ENCODE results near the gene ROR1.

ROR1 gene

DNA sequence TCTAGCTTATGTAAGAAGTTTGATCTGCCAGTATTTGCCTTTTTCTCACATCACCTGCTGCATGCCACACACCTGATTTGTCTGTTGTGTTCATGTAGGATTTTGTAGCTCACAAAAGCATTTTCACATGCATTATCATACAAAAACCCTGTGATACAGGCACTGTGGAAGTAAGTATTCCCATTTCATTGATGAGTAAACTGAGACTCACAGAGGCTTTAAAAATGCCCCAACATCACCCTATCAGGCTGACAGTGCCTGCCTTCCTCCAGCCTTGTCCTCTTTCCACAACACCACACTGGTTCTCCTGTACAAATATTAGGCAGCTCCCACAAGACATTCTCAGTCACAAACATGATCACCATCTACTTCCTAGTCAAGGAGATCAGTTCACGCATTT lies 343.7 kb downstream of the ROR1 start:
- DNase-seq, result no peak

GRCh38 chr1:64121766-64122385 lies 348.1 kb downstream of the ROR1 start:
- peak; percentile 18 for DNase-seq

GRCh38 chr1:64122588-64122987 lies 348.8 kb downstream of the ROR1 start:
- DNase-seq, result no peak

GRCh38 chr1:64124704-64125440 lies 351.1 kb downstream of the ROR1 start:
- DNase-seq, result no peak

- DNase-seq, result no peak
These were observed 352.8 kb downstream of the ROR1 start for GRCh38 chr1:64126581-64126980.

GRCh38 chr1:64127297-64127696 lies 353.5 kb downstream of the ROR1 start:
- no peak for DNase-seq

- DNase-seq, result no peak
These were observed 355.9 kb downstream of the ROR1 start for GRCh38 chr1:64129701-64130100.

DNA sequence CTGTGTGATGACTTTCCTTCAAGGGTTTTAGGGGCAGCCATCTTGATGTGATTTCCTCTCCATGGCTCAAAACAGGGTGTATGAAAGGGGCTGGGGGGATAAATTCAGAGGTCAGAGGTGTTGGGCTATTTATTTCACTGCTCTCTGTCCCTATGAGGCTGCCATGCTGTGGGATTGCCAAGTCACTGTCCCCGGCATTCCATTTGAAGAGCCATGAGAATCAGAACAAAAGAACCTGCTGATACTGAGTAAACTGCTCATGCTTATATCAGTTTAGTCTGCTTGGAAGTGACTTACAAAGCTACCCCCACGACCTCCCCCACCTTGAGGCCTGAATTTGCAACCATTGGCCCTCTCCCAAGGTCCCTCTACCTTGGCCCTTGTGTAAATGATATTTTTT lies 357.3 kb downstream of the ROR1 start:
- no peak for DNase-seq

DNA sequence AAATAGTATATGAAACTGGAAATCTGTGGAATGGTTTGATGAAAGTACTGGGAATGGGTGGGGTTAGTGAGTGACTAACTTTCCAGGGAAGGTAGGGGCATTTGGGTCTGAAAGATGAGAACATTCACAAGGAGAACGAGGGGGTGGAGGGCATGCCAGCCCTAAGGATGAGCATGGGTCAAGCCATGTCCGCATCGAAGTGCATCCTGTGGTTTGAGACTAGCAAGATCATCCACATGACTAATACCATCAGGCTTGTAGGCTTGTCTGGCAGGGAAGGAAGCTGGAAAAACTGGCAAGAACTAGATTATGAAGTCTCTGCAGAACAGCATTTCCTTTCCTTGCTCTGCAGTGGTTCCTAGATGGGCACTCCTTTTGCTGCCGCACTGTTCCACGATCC lies 359.2 kb downstream of the ROR1 start:
- no peak for DNase-seq

DNA sequence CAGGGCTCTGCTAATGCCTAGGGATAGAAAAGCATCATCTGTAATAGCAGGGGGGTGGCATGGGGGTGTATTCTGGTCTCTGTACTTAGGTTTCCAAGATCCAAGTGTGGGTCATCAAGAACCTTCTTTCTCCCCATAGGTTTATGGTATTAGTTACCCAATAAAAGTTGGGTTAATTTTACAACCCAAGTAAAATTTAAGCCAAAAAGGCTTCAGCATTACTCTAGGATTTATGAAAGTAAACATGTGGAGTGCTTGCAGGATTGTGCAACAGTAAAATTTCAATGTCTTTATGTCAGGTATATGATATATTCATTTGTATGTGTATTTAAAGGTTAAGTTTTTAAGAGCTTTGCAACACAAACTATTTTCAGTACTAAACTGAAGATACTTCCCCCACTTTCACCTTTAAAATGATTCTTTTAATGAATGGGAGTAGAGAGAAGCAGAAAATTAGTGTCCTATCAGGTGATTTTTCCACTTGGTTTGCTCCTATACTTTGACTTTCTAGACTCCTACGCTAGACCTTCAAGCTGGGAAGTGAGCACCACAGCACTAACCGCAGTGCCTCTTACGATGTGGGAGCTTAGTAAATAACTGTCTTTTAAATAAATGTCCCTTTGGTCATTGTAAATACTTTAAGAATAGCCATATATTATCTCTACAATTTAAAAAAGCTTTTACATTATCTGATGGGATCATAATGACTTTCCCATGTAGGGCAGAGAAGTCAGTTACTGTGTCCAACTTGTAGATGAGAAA lies 361.8 kb downstream of the ROR1 start:
- DNase-seq, result no peak

DNA sequence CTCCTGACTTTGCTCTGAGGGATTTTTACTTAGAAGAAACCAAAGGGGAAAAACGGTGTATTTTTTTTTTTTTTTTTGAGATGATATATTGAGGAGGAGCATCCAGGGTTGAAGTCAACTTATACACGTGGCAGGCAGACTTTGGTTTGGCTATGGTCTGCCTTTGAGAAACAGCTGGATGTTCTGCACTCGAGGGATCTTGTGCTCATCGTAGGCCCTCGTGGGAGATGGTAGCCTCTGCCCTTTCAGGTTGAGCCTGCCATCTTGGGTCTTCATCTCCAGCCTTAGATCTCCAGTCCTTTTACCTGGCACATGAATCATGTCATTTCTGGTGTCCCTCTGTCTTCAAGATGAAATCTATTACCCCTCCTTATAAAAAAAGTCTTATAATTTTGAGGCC lies 362.5 kb downstream of the ROR1 start:
- DNase-seq, result no peak

DNA sequence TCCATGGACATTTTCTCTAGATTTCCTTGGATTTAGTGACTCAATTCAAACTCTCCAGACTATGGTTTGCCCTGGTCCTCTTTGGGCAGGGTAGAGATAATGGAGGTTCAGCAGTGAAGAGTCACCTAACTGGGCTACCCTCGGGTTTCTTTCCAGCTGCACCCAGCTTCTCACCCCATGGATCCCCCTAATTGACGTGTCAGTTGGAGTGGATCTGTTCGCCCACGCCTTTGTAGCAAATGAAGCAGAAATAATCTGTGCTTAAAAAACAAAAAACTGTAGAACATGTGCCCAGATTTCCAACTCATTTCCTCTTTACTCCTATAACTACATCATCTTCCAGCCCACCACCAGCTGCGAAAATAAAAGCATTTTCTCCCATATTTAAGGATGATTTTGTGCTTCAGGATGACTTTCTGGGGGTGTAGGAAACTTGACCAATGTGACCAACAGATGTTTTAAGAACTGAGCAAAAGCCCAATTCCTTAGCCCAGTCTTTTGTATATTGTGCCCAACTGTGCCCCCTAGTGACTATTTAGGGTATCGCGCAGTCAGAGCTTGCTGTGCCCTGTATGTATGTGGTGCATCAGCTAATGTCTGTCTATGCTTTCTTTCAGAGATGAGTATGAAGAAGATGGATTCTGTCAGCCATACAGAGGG lies 363.1 kb downstream of the ROR1 start:
- peak; percentile 9 for DNase-seq

- no peak for DNase-seq
These were observed 363.6 kb downstream of the ROR1 start for GRCh38 chr1:64137412-64137803.

DNA sequence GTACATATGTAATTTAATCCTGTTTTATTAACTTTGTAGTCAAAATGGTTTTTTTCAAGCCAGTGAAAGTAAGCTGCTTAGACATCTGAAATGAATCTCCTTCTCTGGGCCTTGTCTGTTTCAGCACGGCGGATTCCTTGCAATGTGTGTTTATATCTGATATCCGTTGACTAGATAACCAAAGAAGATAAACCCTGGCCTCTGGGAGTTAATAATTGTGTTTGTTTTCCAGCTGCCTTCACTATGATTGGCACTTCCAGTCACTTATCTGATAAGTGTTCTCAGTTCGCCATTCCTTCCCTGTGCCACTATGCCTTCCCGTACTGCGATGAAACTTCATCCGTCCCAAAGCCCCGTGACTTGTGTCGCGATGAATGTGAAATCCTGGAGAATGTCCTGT lies 366.1 kb downstream of the ROR1 start:
- DNase-seq, result no peak

- DNase-seq, result no peak
These were observed 366.8 kb downstream of the ROR1 start for GRCh38 chr1:64140596-64140995.

DNA sequence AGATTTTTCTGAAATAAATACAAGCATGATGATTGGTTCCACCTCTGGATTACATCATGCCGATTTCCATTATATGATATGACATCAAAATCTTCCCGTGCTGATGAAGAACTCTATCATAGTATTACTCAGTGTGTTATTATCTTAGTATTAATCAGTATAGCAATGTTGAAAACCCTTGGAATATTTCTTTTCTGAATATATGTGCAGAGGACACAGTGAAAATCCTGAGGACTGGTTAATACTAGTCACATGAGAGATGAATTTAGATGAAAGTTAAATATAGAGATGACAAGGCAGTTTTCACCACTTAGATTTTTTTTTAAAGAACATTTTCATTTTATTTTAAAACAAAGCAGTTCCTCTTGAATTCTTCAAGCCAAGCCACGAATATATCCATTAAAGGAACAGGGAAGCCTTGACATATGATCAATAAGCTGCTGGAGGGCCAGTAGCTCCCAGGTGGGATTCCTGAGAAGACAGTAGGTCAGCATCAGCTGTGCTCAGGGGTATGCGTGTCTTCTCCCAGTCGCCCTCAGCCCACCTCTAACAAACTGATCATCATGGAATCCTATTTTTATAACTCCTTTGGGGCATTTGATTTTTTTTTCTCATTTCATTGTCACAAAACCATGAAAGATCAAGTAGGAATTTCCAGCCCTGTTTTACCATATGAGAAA lies 373.4 kb downstream of the ROR1 start:
- DNase-seq, result no peak

DNA sequence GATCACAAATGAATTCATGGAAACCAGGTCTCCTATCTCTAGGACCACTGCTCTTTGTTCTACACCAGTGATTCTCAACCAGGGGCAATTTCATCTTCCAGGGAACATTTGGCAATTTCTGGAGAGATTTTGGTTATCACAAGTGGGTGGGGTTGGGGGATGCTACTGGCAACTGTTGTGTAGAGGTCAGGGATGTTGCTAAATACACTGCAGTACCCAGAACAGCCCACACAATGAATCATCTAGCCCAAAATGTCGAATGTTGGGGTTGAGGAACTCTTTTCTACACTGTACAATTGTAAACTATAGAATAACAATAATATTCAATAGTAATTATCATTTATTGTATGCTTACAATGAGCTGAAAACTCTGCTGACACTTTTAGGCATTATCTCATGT lies 373.9 kb downstream of the ROR1 start:
- DNase-seq, result no peak

- DNase-seq, result no peak
These were observed 376.4 kb downstream of the ROR1 start for GRCh38 chr1:64150266-64150665.

GRCh38 chr1:64150729-64151230 lies 377.0 kb downstream of the ROR1 start:
- no peak for DNase-seq

DNA sequence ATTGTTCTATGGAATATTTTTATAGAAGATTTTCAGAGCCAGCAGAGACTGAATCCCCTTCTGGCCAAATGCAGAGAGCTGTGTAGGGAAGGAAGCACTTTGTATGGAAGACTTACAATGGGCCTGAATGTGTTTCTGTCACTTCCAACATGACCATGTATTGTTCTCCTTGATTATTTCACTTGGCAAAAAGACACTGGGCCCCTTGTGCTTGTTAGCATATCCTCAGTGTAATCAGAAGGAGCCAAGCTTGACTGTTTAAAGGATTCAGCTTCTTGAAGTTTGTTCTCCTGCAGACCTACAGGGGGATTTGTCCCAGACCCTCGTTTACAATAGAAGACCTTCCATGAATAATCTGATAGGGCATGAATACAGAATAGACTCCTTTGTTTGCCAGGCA lies 381.5 kb downstream of the ROR1 start:
- DNase-seq, result no peak

DNA sequence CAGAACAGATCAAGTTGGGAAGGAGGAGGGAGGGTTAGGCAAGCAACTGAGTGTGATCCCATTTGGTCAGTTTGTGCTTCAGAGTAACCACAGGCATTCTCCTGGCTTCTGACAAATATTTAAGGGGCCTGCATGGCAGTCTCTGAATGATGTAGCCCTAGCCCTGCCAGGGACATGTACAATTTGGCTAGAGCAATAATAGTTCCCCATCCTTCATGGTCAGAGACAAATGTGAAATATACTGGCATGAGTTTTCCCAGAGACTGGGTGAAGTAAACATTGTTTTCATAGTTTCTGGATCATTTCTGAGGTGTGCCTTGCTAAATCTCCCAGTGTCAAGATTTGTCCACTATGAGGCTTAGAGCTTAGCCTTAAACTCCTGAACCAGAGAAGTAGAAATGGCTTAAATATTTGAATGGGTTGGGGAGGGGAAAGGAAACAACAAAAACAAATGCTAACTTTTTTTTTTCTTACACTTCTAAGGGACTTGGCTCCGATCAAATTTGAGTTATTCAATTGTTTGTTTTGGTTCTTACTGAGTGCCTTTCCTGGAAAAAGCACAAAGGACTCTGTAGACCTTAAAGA lies 387.6 kb downstream of the ROR1 start:
- DNase-seq, result no peak

GRCh38 chr1:64162151-64162550 lies 388.3 kb downstream of the ROR1 start:
- no peak for DNase-seq

All from NCI-H2171 (cell line).